AG04450 (cell line): Measurements from ENCODE around the gene ADIRF. TPM values are rescaled to one million over a fixed set of nuclear protein-coding genes. Genes with fewer than 3 reads are reported as not detected.

Experiments
- CTCF ChIA-PET: fragments of 300-600, 350-600 bp; formaldehyde crosslinking; extraction: SDS; loops from one replicate; lab custom pipeline; 2022; ENCODE audit warnings: antibody characterized with exemption, inconsistent platforms; lab: Charles Lee
- POLR2A ChIA-PET: fragments of 350-600 bp; formaldehyde crosslinking; extraction: SDS; loops from one replicate; lab custom pipeline; 2021; ENCODE audit warnings: antibody characterized with exemption, inconsistent platforms; lab: Yijun Ruan, JAX
- DNase-seq: peaks from one replicate; pipeline ENCODE4 v3.0.0-alpha.2; 2011; ENCODE audit warnings: low read depth, low spot score
- H3K27ac ChIP-seq: one replicate; pipeline ENCODE4 v1.5.1; 2012; ENCODE audit warnings: low read depth, low read length, control low read depth
- H3K27me3 ChIP-seq: one replicate; pipeline ENCODE4 v1.6.0; 2012; ENCODE audit warnings: low read length; ENCODE audit not compliant: control insufficient read depth, insufficient read depth
- H3K4me3 ChIP-seq: 2 replicates; pipeline ENCODE4 v1.5.1; 2011; ENCODE audit warnings: mild to moderate bottlenecking, low read depth, low read length, control low read depth
- H3K9me3 ChIP-seq: 2 replicates; pipeline ENCODE4 v1.5.1; 2012; ENCODE audit warnings: low read length; ENCODE audit not compliant: control insufficient read depth, insufficient read depth
- CTCF ChIP-seq: IDR thresholded peaks from 2 replicates; pipeline ENCODE4 v1.5.1; 2011; ENCODE audit warnings: low read depth, low read length, control low read depth, inconsistent platforms
- polyA plus RNA-seq: library from polyadenylated mRNA; depleted of rRNA; stranded (reverse); fragments of >200 nt; gene quantifications from 2 replicates; pipeline ENCODE4 v1.2.3, GENCODE V29; 2011

The ADIRF gene
- polyA plus RNA-seq, 1 experiment, result 3.9 TPM

GRCh38 chr10:86968994-86969355 lies 693 bp downstream of the ADIRF start:
- TF ChIP-seq CTCF, result no peak
- no peak overlapping the region for H3K27ac ChIP-seq
- POLR2A ChIA-PET, result interaction anchor here (0.8 kb wide), 1 partner anchor 127 kb away, joined by 3 read pairs; no protein-coding TSS in a partner anchor
- H3K27me3 ChIP-seq, result no peaks in the 10 kb centered on the region
- DNase-seq, result no peak
- CTCF ChIA-PET, result interaction anchor here (1.3 to 1.6 kb wide), 3 partner anchors 10 to 281 kb away, joined by 3 to 4 read pairs (median 4); partner anchors contain the start of gene SNCG
- H3K9me3 ChIP-seq, result no peaks in the 10 kb centered on the region; the same call in 1 of the 2 replicates
- peak overlapping the region; percentile 47; the same call in 1 of the 2 replicates for H3K4me3 ChIP-seq

DNA sequence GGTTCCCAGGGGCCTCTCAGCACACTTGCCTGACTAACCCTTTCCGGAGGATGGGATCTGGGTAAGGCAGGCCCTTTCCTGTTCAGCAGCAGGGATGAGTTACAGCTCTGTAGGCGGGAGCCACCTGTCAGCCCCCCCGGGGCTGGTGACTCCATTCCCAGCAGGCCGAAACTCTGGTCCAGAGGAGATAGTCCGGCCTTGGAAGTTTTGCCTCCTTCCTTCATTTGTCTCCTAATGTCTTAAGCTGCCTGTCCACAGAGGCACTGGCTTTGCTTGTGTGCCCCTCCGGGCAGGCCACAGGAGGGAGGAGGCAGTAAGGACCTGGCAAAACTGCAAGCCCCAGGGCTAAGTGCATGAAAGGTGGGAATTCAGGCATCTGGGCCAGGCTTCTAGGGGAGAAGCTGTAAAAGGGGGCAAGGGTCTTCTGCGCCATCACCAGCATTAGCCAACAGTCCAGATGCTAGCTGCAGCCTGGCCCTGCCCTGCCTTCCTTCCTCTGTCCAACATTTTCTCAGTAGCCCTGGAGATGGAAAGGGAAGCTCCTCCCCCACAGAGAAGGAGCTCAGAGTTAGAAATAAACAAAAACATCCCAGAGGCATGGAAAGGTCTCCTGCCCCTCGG lies 1.2 kb downstream of the ADIRF start:
- Histone ChIP-seq H3K9me3 (no peaks in the 10 kb centered on the region; the same call in 1 of the 2 replicates), H3K27ac (peak overlapping the region; percentile 97), H3K27me3 (no peaks in the 10 kb centered on the region), H3K4me3 (peak overlapping the region; percentile 70; the same call in 1 of the 2 replicates)
- no peak for DNase-seq
- ChIA-PET CTCF (interaction anchor here (0.6 to 1.6 kb wide), 6 partner anchors 11 to 570 kb away, joined by 3 to 11 read pairs (median 4); partner anchors contain the start of gene SNCG), POLR2A (interaction anchor here (0.8 to 1.3 kb wide), 4 partner anchors 9 to 282 kb away, joined by 3 to 5 read pairs (median 3); partner anchors contain the start of gene GLUD1)
- no peak for TF ChIP-seq CTCF

- ChIA-PET POLR2A (interaction anchor here (0.6 to 1.3 kb wide), 12 partner anchors 10 to 283 kb away, joined by 3 to 6 read pairs (median 4); partner anchors contain the start of genes GLUD1, SHLD2 and SNCG), CTCF (interaction anchor here (0.6 to 1.4 kb wide), 5 partner anchors 31 to 570 kb away, joined by 3 to 11 read pairs (median 4); no protein-coding TSS in a partner anchor)
- no peak for DNase-seq
- Histone ChIP-seq H3K27ac (peak overlapping the region; percentile 97), H3K27me3 (no peaks in the 10 kb centered on the region), H3K4me3 (peak overlapping the region; percentile 70), H3K9me3 (no peaks in the 10 kb centered on the region; the same call in 1 of the 2 replicates)
- TF ChIP-seq CTCF, result no peak
Observed at GRCh38 chr10:86970162-86970981, 2.1 kb downstream of the ADIRF start.

- Histone ChIP-seq H3K27me3 (no peaks in the 10 kb centered on the region), H3K27ac (peak overlapping the region; percentile 97), H3K4me3 (peak overlapping the region; percentile 70), H3K9me3 (no peaks in the 10 kb centered on the region; the same call in 1 of the 2 replicates)
- TF ChIP-seq CTCF, result no peak
- DNase-seq, result no peak
- POLR2A ChIA-PET, result interaction anchor here (0.6 to 1.3 kb wide), 12 partner anchors 12 to 283 kb away, joined by 3 to 6 read pairs (median 3); partner anchors contain the start of genes GLUD1, SHLD2 and SNCG
- CTCF ChIA-PET, result interaction anchor here (0.6 kb wide), 1 partner anchor 178 kb away, joined by 4 read pairs; no protein-coding TSS in a partner anchor
Observed at GRCh38 chr10:86970982-86971231, 2.6 kb downstream of the ADIRF start.
